Subcutaneous adipose tissue (tissue), 4 donors: Measurements from ENCODE around the gene ITGA8. TPM values are rescaled to one million over a fixed set of nuclear protein-coding genes. Genes with fewer than 3 reads are reported as not detected.

Source experiments
- CTCF ChIP-seq: fragments of 450-650 bp; IDR thresholded peaks from one replicate; pipeline ENCODE4 v1.5.1; 2016; ENCODE audit warnings: low read depth, mild to moderate bottlenecking, control low read depth, antibody characterized with exemption, moderate library complexity
- total RNA-seq, 4 donors: library from RNA; depleted of rRNA; stranded (reverse); fragments of >200 nt; gene quantifications; one replicate each; pipeline ENCODE4 v1.1.0, GENCODE V29; 2016

ITGA8 gene
- total RNA-seq, 4 donors from 2014 or later, result 0.33 to 3.6 (median 2.4) TPM

DNA sequence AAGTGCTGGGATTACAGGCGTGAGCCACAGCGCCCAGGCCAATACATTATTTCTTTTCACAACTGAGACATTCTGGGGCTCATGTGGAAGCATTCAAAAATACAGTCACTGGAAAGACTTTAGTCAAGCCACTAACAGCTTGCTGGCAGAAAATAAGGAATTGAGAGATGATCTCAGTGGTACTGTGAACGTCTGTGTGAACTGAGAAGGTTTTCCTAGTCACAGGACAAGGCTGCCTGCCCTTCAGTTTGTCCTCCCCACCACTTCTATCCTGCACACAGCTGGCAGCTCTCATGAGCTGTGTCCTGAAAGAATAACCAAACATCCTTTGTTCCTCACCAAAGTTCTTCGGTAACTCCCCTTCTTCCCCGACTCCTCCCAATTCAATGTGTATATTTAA lies 31.3 kb upstream of the ITGA8 start:
- TF ChIP-seq CTCF, result no peak

DNA sequence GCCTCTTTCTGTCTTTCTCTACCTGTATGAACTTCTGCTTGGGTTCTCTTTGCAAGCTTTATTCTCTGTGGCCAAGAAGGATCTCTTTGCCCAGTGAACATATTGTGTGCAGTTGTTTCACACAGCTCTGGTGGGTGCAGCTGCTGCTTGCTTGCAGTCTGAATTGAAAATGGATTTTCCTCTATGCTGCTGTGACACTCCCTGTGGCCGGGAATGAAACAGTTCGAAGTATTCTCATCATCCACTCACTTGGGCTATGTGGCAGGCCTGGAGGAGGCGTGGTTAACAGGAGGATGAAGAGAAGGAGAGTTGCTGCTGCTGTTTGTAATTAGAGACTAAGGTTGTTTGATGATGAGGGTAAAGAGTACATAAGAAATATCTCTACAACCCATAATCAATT lies 28.4 kb upstream of the ITGA8 start:
- TF ChIP-seq CTCF, result no peak

- TF ChIP-seq CTCF, result no peak
Measured at GRCh38 chr10:15747632-15748031, 27.9 kb upstream of the ITGA8 start.

DNA sequence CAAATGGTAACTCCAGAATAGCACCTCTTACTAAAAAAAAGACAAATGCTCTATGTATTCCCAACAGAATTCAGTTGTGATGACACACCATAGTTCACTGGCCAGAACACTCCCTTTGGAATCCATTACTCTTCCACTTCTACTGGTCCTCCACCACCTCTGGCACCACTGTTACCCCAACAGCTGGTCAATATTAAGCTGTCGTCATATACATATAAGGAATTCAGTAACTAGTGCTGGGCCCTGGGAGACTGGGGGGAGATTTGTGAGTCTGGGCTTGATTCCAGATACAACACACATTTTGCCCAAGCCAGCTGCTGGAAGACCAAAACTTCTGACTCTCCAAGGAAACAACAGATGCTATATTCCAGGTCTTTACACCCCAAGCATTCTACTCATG lies 26.0 kb upstream of the ITGA8 start:
- TF ChIP-seq CTCF, result no peak

DNA sequence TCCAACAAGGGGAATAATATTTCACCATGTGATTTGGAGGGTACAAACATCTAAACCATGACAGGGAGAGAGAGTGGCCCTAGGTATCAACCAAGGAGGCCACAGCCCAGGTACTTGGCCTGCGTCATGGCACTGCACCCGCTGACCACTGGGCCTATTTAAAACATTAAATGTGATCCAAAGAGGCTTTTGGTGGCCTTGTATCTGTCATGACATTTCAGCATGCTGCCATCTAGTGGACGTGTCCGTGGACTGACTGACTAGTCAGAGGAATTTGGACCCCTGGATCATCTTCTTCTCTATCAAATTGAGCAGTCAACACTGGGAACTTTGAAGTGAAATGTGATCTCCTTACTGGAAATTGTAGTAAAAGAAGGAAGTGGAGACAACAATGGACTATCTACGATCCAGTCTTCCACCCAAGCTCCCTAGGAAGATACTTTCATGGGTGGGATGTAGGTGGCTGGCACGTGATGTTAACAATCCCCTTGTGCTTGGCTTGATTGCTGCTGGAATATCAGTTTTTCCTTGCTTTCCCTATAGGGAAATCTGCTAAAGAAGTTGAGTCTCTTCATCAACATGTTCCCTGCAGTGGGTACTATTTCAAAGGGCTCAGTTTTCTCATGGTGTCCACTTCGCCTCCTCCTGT lies 24.6 kb upstream of the ITGA8 start:
- TF ChIP-seq CTCF, result no peak

DNA sequence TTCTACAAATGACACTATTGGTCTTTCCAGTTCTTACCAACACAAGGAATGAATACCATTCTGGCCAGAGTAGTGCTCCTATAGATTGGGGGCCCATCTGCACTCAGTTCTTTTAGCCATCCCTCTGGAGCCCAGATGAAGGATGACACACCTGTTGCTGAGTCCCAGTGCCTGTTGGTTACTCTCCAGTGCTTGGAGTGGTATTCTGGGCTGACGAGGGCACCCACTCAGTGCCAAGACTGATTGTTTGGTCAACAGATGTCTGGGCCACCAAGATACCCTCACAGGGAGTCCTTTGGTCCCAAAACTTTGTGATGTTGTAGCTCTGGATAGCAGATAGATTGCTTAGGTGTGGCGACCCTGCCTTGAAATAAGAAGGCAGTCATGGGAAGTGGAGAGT lies 23.7 kb upstream of the ITGA8 start:
- TF ChIP-seq CTCF, result no peak

- no peak for TF ChIP-seq CTCF
Measured at GRCh38 chr10:15742836-15743235, 23.1 kb upstream of the ITGA8 start.
